ENCODE data around the gene HOXA3.

DNA sequence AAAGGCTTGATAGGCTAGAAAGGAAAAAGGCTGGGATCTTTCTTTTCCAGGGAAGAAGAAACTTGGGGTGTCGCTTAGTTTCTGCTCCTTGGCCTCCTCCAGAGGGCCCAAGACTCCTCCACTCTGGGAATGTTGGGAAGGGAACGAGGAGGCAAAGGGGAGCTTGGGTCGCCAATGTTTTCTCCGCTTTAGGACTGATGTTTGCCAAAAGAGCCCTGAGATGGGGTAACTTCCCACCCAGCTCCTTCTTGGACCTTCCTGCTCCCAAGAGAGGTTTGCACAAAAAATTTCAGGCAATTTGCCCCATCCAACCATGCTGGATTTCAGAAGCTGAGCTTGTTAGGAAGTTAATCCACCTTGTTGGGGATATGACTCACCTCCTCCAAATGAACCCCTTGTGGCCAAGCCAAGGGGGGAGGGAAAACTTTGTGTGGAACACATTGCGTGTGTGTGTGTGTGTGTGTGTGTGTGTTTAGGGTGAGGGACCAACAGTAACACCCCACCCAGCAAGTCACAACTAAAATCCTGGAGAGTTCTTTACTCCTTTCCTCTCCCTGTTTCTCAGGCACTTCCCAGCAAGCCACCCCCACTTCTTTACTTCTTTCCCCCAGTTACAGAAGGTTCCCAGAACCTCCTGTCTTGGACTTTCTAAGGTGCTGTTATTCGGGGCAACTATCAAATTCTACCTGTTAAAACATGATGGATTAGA lies 41.2 kb downstream of the HOXA3 start:
- TF ChIP-seq, protein P1, sequence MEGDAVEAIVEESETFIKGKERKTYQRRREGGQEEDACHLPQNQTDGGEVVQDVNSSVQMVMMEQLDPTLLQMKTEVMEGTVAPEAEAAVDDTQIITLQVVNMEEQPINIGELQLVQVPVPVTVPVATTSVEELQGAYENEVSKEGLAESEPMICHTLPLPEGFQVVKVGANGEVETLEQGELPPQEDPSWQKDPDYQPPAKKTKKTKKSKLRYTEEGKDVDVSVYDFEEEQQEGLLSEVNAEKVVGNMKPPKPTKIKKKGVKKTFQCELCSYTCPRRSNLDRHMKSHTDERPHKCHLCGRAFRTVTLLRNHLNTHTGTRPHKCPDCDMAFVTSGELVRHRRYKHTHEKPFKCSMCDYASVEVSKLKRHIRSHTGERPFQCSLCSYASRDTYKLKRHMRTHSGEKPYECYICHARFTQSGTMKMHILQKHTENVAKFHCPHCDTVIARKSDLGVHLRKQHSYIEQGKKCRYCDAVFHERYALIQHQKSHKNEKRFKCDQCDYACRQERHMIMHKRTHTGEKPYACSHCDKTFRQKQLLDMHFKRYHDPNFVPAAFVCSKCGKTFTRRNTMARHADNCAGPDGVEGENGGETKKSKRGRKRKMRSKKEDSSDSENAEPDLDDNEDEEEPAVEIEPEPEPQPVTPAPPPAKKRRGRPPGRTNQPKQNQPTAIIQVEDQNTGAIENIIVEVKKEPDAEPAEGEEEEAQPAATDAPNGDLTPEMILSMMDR (IDR thresholded peaks at IDR 0.05; ENCODE audit: control extremely low read depth in 1 of 3, insufficient read depth in 1 of 3, low read depth in 1 of 3, low read length in 3 of 3), result no peak
- TF ChIP-seq YY1 (IDR thresholded peaks at IDR 0.05; ENCODE audit: low read depth, low read length) (no peak), TBP (IDR thresholded peaks at IDR 0.05; ENCODE audit: low read depth, low read length) (no peak), MAX (IDR thresholded peaks at IDR 0.05) (no peak), EZH2 (IDR thresholded peaks at IDR 0.05; ENCODE audit: low read depth, low read length, severe bottlenecking) (no peak), CHD2 (IDR thresholded peaks at IDR 0.05; ENCODE audit: low read length) (no peak), CEBPB (IDR thresholded peaks at IDR 0.05; ENCODE audit: low read depth, low read length) (no peak), GTF2F1 (IDR thresholded peaks at IDR 0.05; ENCODE audit: borderline replicate concordance, low read depth, low read length) (no peak), CHD7 (IDR thresholded peaks at IDR 0.05; ENCODE audit: insufficient replicate concordance, low read length) (no peak), SP1 (IDR thresholded peaks at IDR 0.05; ENCODE audit: low read depth, low read length) (no peak)
